Brain microvascular endothelial cell (primary cell): ENCODE results near the gene SMIM44.

ENCODE experiments used
- DNase-seq: peaks from one replicate; pipeline ENCODE4 v3.0.0-alpha.2; 2020
- H3K27ac ChIP-seq: fragments of 250-450 bp; sonication (Bioruptor Pico); 2 replicates; pipeline ENCODE4 v1.5.1; 2020; ENCODE audit warnings: mild to moderate bottlenecking, moderate library complexity
- H3K27me3 ChIP-seq: fragments of 250-450 bp; sonication (Bioruptor Pico); replicated peaks from 2 replicates; pipeline ENCODE4 v1.5.1; 2020; ENCODE audit warnings: mild to moderate bottlenecking
- H3K36me3 ChIP-seq: fragments of 250-450 bp; sonication (Bioruptor Pico); replicated peaks from 2 replicates; pipeline ENCODE4 v1.5.1; 2020; ENCODE audit warnings: mild to moderate bottlenecking
- H3K4me3 ChIP-seq: 2 replicates; pipeline ENCODE4 v1.5.1; 2011; ENCODE audit warnings: low read depth, mild to moderate bottlenecking, control low read depth, low read length, moderate library complexity
- CTCF ChIP-seq: IDR thresholded peaks from 2 replicates; pipeline ENCODE4 v1.5.1; 2011; ENCODE audit warnings: low read depth, mild to moderate bottlenecking, moderate library complexity, low read length, control low read depth, inconsistent platforms; ENCODE audit errors: missing control alignments
- in situ Hi-C: cut with HindIII; loops from 2 replicates; pipeline ENCODE4 v1.10.0; 2017; ENCODE audit warnings: low sequenced_read_pairs, low pct_ligation_motif_present

SMIM44 gene

GRCh38 chr19:3442487-3443071 lies 40.7 kb downstream of the SMIM44 start:
- peaks cover 33% of the 10 kb centered on the region for H3K36me3 ChIP-seq
- H3K4me3 ChIP-seq: no peak overlapping the region
- in situ Hi-C loops: no loop called here
- no peak for TF ChIP-seq CTCF
- DNase-seq: no peak
- H3K27me3 ChIP-seq: no peaks in the 10 kb centered on the region
- H3K27ac ChIP-seq: no peak overlapping the region

- no peak overlapping the region for H3K27ac ChIP-seq
- no peaks in the 10 kb centered on the region for H3K27me3 ChIP-seq
- no peak for DNase-seq
- no peak for TF ChIP-seq CTCF
- H3K4me3 ChIP-seq: no peak overlapping the region
- in situ Hi-C loops: no loop called here
- H3K36me3 ChIP-seq: peaks cover 33% of the 10 kb centered on the region
These were observed 41.3 kb downstream of the SMIM44 start for GRCh38 chr19:3441986-3442329.

GRCh38 chr19:3441089-3441985 lies 41.9 kb downstream of the SMIM44 start:
- DNase-seq: no peak
- TF ChIP-seq CTCF: no peak
- in situ Hi-C loops: no loop called here
- H3K36me3 ChIP-seq: peaks cover 31% of the 10 kb centered on the region
- no peak overlapping the region for H3K4me3 ChIP-seq
- H3K27ac ChIP-seq: no peak overlapping the region
- H3K27me3 ChIP-seq: no peaks in the 10 kb centered on the region

GRCh38 chr19:3440082-3440481 lies 43.2 kb downstream of the SMIM44 start:
- no peaks in the 10 kb centered on the region for H3K27me3 ChIP-seq
- DNase-seq: no peak
- peak; percentile 61 for TF ChIP-seq CTCF
- H3K27ac ChIP-seq: no peak overlapping the region
- H3K36me3 ChIP-seq: peaks cover 30% of the 10 kb centered on the region
- no peak overlapping the region for H3K4me3 ChIP-seq
- in situ Hi-C loops: no loop called here

- in situ Hi-C loops: no loop called here
- no peak for TF ChIP-seq CTCF
- peaks cover 44% of the 10 kb centered on the region for H3K36me3 ChIP-seq
- peak overlapping the region; percentile 70 for H3K27ac ChIP-seq
- H3K4me3 ChIP-seq: peak overlapping the region; percentile 63
- DNase-seq: peak; percentile 92
- no peaks in the 10 kb centered on the region for H3K27me3 ChIP-seq
These were observed 48.3 kb downstream of the SMIM44 start for GRCh38 chr19:3434630-3435553.
